ENCODE data around the gene ABHD5.

DNA sequence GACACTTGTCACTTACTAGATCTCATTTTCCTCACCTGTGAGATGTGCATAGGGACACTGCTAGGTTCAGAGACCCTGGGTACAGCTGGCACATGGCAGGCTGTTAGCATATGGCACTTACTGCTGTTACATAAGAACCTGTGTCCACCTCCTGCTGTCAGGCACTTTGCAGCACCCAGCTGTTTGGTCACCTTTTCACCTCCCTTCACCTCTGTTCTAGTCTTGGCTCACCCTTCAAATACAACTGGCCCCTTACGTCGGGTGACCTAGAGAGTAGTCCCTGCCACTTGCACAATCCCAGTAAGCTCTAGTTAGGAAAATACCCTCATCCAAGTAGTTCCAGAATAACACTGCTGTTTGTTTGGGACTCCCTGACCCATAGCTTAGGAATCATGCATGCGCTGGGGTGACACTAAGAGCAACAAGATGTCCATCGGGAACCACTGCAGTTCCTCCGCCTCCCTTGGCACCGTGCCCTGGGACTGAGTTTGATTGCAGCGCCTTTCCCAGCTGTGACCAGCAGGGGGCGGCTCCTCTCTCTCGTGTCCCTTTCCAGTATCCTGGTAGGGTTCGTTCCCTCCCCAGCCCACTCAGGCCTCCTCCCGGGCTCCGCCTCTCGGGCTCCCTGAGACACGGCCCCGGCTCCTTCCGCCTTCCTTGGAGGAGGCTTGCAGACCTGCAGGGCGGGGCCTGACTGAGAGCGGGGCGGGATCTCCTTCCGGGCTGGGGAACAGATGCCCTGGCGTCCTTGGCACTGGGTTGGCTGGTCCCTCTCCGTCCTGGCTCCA, 78.6 kb downstream of the ABHD5 start:
- TF ChIP-seq TAF1 (IDR thresholded peaks at IDR 0.05; ENCODE audit: low read depth, low read length) (no peak), JUN (IDR thresholded peaks at IDR 0.05; ENCODE audit: low read depth, low read length) (no peak), POLR2A (IDR thresholded peaks at IDR 0.05; ENCODE audit: control extremely low read depth in 1 of 2, low read depth in 2 of 2, low read length in 2 of 2) (no peak), RAD21 (IDR thresholded peaks at IDR 0.05 in 1 of 2, conservative IDR thresholded peaks at IDR 0.05 in 1 of 2; ENCODE audit: low read depth in 2 of 2, low read length in 2 of 2) (peak; percentile 80 to 86), RFX5 (IDR thresholded peaks at IDR 0.05; ENCODE audit: borderline replicate concordance, low read depth, low read length) (no peak; the same call in 1 of the 2 replicates), TEAD4 (IDR thresholded peaks at IDR 0.05; ENCODE audit: low read depth, low read length) (no peak), CBX5 (IDR thresholded peaks at IDR 0.05; ENCODE audit: low read depth, low read length) (no peak), GTF2F1 (IDR thresholded peaks at IDR 0.05; ENCODE audit: borderline replicate concordance, low read depth, low read length) (no peak), POLR2AphosphoS5 (IDR thresholded peaks at IDR 0.05; ENCODE audit: low read depth, low read length) (no peak), MAX (IDR thresholded peaks at IDR 0.05) (no peak; the same call in 1 of the 2 replicates), HDAC6 (IDR thresholded peaks at IDR 0.05; ENCODE audit: low read depth, low read length) (no peak)
- TF ChIP-seq, protein P1, sequence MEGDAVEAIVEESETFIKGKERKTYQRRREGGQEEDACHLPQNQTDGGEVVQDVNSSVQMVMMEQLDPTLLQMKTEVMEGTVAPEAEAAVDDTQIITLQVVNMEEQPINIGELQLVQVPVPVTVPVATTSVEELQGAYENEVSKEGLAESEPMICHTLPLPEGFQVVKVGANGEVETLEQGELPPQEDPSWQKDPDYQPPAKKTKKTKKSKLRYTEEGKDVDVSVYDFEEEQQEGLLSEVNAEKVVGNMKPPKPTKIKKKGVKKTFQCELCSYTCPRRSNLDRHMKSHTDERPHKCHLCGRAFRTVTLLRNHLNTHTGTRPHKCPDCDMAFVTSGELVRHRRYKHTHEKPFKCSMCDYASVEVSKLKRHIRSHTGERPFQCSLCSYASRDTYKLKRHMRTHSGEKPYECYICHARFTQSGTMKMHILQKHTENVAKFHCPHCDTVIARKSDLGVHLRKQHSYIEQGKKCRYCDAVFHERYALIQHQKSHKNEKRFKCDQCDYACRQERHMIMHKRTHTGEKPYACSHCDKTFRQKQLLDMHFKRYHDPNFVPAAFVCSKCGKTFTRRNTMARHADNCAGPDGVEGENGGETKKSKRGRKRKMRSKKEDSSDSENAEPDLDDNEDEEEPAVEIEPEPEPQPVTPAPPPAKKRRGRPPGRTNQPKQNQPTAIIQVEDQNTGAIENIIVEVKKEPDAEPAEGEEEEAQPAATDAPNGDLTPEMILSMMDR (IDR thresholded peaks at IDR 0.05; ENCODE audit: control extremely low read depth in 1 of 3, insufficient read depth in 1 of 3, low read depth in 1 of 3, low read length in 3 of 3), result peak; percentile 92 to 98 (median 96)
